Ramos (cell line): ENCODE measurements around the gene PPID.
"Not testable (repeated sequence)": the region's sequence is repeated elsewhere in the genome, so short reads cannot be mapped to it uniquely, and the experiment has no call there.

ENCODE experiments used
- in situ Hi-C: fragments of 300-500 bp; cut with MboI; formaldehyde crosslinking; loops from one replicate; pipeline ENCODE4 v1.14.3; 2022; ENCODE audit warnings: low sequenced_read_pairs; ENCODE audit not compliant: unreplicated experiment

PPID gene

GRCh38 chr4:158722917-158723793 lies at the start of gene PPID:
Gene PPID (minus strand): TSS chr4:158723396. CDS start chr4:158723288, 108 bp downstream.
- in situ Hi-C loops: no loop called here

DNA sequence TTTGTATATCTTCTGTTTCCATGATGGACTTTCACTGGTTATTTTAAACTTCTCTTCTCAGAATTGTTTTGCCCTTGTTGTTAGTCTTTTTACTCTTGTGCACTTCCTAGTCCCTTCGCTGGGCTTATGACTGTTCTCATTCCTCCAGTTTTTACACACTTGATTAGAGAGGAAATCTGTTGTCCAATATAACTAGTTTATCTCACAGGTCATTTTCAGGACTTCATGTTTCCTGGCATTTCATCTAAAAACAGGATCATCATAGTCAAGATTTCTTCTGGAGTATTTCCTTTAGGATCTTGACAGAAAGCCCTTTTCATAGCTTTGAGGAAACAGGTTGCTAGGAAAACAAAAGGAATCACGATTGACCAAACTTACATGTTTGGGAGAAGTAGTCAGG lies 48.6 kb upstream of the PPID start:
- in situ Hi-C loops: no loop called here

DNA sequence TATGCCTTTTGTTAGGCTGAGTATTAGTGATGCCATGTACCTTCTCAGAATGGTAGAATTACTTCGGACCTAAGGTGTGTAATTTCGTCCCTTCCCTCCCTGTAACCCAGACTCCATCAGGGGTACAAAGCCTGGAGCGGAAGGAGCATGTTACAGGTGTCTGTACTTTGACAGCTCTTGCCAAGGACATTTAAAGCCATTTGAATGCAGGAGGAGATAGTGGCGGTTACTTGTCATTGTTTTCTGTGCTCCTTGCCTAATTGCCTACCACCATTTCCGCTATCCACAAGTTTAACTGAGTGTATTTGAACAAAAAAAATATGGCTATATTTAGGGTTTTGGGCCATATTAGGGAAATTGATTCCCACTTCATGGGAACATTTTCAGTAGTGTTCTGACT lies 47.5 kb upstream of the PPID start:
- in situ Hi-C loops: no loop called here

GRCh38 chr4:158769175-158769921 lies 46.2 kb upstream of the PPID start:
- in situ Hi-C loops: no loop called here

GRCh38 chr4:158768555-158769174 lies 45.5 kb upstream of the PPID start, which contains the start of gene FNIP2:
Gene FNIP2 (plus strand): TSS chr4:158769026. CDS start chr4:158769213, 187 bp downstream.
- in situ Hi-C loops: no loop called here

DNA sequence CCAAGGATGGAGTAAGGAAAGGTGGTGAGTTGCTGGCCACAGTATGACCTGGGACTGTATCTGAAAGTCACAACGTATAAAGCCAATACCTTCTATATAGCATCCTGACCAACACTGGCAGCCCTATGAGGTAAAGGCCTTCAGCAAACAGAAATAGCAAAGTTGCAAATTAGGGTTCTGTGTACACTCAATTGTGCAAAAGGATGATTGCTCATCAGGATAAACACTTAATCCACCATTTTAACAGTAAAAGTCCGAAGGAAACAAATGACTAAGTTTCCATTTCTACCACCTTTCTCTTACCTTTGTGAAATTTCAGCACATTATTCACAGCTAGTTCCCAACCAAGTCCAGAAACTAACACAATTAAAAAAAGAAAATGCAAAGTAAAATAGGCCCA lies 44.3 kb upstream of the PPID start:
- in situ Hi-C loops: no loop called here

GRCh38 chr4:158766434-158767044 lies 43.3 kb upstream of the PPID start:
- in situ Hi-C loops: no loop called here

DNA sequence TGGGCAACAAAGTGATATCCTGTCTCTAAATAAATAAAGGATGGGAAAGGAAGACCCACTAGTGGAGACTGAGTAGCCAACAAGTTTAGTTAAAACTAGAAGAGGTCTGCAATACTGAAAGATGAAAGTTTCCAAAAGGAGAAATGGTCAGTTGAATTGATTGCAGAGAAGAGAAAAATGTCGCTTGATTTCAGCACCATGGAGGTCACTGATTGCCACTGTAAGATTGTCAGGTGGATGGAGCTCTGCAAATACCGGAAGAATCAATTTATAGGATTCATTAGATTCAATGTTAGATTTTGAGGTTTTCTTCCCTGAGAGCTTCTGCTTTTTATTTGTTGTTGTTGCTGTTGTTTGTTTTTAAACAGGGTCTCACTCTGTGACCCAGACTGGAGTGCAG lies 40.3 kb upstream of the PPID start:
- in situ Hi-C loops: no loop called here

DNA sequence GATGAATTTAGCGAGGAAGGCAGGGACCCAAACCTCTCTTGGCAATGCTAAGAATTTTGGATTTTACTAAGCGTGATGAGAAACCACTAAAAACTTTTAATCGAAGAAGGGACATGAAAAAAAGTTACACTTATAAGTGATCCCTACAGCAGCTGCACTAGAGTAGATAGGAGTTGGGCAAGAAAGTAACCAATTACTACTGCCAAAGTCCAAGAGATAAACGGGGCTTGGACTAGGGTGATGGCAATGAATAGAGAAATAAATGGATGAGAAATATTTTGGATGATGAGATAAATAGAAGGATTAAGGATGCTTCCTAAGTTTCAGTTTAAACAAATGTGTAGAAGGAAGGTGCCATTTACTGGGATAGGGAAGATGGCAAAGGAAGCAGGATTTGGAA lies 39.4 kb upstream of the PPID start:
- in situ Hi-C loops: no loop called here

- in situ Hi-C loops: no loop called here
These were observed 37.7 kb upstream of the PPID start for GRCh38 chr4:158760866-158761265.

GRCh38 chr4:158759539-158759938 lies 36.3 kb upstream of the PPID start:
- in situ Hi-C loops: not testable (repeated sequence)

GRCh38 chr4:158758703-158759102 lies 35.5 kb upstream of the PPID start:
- in situ Hi-C loops: no loop called here

GRCh38 chr4:158758142-158758541 lies 34.9 kb upstream of the PPID start:
- in situ Hi-C loops: no loop called here

DNA sequence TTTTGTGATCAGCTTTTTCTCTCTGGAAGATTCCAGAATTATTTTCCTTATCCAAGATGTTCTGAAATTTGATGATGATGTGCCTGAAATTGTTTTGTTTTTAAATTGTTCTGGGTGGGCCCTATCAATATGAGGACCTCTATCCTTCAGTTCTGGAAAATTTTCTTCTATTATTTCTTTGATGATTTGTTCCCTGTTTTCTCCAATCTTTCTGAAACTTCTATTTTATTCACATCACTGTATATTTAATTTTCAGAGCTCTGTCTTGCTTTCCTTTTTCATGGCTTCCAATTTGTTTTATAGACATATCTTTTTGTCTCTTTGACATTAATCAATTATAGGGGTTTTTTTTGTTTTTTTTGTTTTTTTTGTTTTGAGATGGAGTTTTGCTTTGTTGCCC lies 33.4 kb upstream of the PPID start:
- in situ Hi-C loops: no loop called here

DNA sequence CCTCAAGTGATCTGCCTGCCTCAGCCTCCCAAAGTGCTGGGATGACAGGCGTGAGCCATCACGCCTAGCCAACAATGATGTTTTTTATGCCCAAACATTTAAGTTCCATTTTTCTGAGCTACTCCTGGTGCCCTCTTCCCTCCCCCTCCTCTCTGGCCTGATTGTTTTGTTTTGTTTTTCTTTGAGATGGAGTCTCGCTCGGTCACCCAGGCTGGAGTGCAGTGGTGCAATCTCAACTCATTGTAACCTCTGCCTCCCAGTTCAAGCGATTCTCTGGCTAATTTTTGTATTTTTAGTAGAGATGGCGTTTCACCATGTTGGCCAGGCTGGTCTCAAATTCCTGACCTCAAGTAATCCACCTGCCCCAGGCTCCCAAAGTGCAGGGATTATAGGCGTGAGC lies 32.6 kb upstream of the PPID start:
- in situ Hi-C loops: not testable (repeated sequence)

- in situ Hi-C loops: no loop called here
These were observed 31.4 kb upstream of the PPID start for GRCh38 chr4:158754385-158755180.

DNA sequence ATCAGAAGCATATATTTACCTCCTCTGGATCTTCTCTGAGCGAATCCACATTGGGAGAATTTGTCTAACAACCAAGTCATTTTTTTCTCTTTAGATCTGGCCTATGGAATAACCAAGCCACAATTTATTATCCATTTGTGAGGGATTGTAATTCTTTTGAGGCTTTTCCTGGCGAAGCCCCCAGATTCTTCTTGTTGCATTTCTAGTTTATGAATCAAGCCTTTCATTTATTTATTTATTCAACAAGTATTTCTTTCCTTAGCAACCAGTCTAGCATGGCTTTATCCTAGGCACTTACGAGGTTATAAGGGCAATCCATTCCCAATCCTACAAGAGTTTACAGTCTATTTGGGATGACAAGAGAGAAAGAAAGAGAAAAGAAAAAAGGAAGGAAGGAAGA lies 27.2 kb upstream of the PPID start:
- in situ Hi-C loops: no loop called here

- in situ Hi-C loops: loop anchor here (25.0 kb wide), 1 partner anchor 691 kb away; no protein-coding TSS in a partner anchor
These were observed 23.3 kb upstream of the PPID start for GRCh38 chr4:158746537-158746936.

- in situ Hi-C loops: loop anchor here (25.0 kb wide), 1 partner anchor 696 kb away; no protein-coding TSS in a partner anchor
These were observed 18.3 kb upstream of the PPID start for GRCh38 chr4:158741326-158742021.
